ENCODE data around the gene KCNK6.

Gene KCNK6

GRCh38 chr19:38321646-38322196 lies 2.1 kb downstream of the KCNK6 start:
- Histone ChIP-seq H3K27me3 (ENCODE audit: insufficient read depth, low read length, poor library complexity) (peaks cover 14% of the 10 kb centered on the region), H4K20me1 (ENCODE audit: insufficient read depth, low read length) (no peaks in the 10 kb centered on the region), H3K9ac (ENCODE audit: low read depth, low read length) (no peak overlapping the region), H3K79me2 (ENCODE audit: insufficient read depth, low read length) (no peaks in the 10 kb centered on the region), H3K4me1 (ENCODE audit: insufficient read depth, low read length) (peaks cover 12% of the 10 kb centered on the region; the same call in 1 of the 2 replicates), H3K4me2 (ENCODE audit: insufficient read depth, low read length) (no peak overlapping the region), H3K9me3 (ENCODE audit: insufficient read depth, low read length, severe bottlenecking) (no peaks in the 10 kb centered on the region), H3K4me3 (ENCODE audit: low read depth in 1 of 2, low read length in 2 of 2) (no peak overlapping the region), H3K36me3 (ENCODE audit: insufficient read depth, low read length) (no peaks in the 10 kb centered on the region), H3K27ac (ENCODE audit: low read length) (no peak overlapping the region), H2AFZ (ENCODE audit: low read depth, low read length) (no peak overlapping the region)
- DNase-seq (no peak), ATAC-seq (ENCODE audit: insufficient read depth, low read depth) (no peak)
- TF ChIP-seq EZH2 (IDR thresholded peaks at IDR 0.05; ENCODE audit: borderline replicate concordance, low read depth, low read length, severe bottlenecking) = no peak
- no peak for TF ChIP-seq CTCF (IDR thresholded peaks at IDR 0.05; ENCODE audit: borderline replicate concordance, extremely low read depth, low read length, poor library complexity, severe bottlenecking)

- H3K9me3 ChIP-seq (ENCODE audit: insufficient read depth, low read length, severe bottlenecking) = no peaks in the 10 kb centered on the region
- DNase-seq = no peak
- no peaks in the 10 kb centered on the region for H4K20me1 ChIP-seq (ENCODE audit: insufficient read depth, low read length)
- H3K9ac ChIP-seq (ENCODE audit: low read depth, low read length) = no peak overlapping the region
- H2AFZ ChIP-seq (ENCODE audit: low read depth, low read length) = no peak overlapping the region
- H3K27ac ChIP-seq (ENCODE audit: low read length) = no peak overlapping the region
- peaks cover 9% of the 10 kb centered on the region; the same call in 1 of the 2 replicates for H3K4me1 ChIP-seq (ENCODE audit: insufficient read depth, low read length)
- H3K4me2 ChIP-seq (ENCODE audit: insufficient read depth, low read length) = no peak overlapping the region
- no peaks in the 10 kb centered on the region for H3K36me3 ChIP-seq (ENCODE audit: insufficient read depth, low read length)
- TF ChIP-seq EZH2 (IDR thresholded peaks at IDR 0.05; ENCODE audit: borderline replicate concordance, low read depth, low read length, severe bottlenecking) (no peak), CTCF (IDR thresholded peaks at IDR 0.05; ENCODE audit: borderline replicate concordance, extremely low read depth, low read length, poor library complexity, severe bottlenecking) (no peak)
- ATAC-seq (ENCODE audit: insufficient read depth, low read depth) = no peak
- no peaks in the 10 kb centered on the region for H3K79me2 ChIP-seq (ENCODE audit: insufficient read depth, low read length)
- H3K27me3 ChIP-seq (ENCODE audit: insufficient read depth, low read length, poor library complexity) = peaks cover 14% of the 10 kb centered on the region
- H3K4me3 ChIP-seq (ENCODE audit: low read depth in 1 of 2, low read length in 2 of 2) = no peak overlapping the region
Observed at GRCh38 chr19:38323291-38323690, 3.6 kb downstream of the KCNK6 start.

- H3K4me1 ChIP-seq (ENCODE audit: insufficient read depth, low read length) = peaks cover 9% of the 10 kb centered on the region; the same call in 1 of the 2 replicates
- H3K9me3 ChIP-seq (ENCODE audit: insufficient read depth, low read length, severe bottlenecking) = no peaks in the 10 kb centered on the region
- H3K4me3 ChIP-seq (ENCODE audit: low read depth in 1 of 2, low read length in 2 of 2) = no peak overlapping the region
- H4K20me1 ChIP-seq (ENCODE audit: insufficient read depth, low read length) = no peaks in the 10 kb centered on the region
- no peak for TF ChIP-seq EZH2 (IDR thresholded peaks at IDR 0.05; ENCODE audit: borderline replicate concordance, low read depth, low read length, severe bottlenecking)
- no peak for TF ChIP-seq CTCF (IDR thresholded peaks at IDR 0.05; ENCODE audit: borderline replicate concordance, extremely low read depth, low read length, poor library complexity, severe bottlenecking)
- H2AFZ ChIP-seq (ENCODE audit: low read depth, low read length) = no peak overlapping the region
- H3K27me3 ChIP-seq (ENCODE audit: insufficient read depth, low read length, poor library complexity) = peaks cover 9% of the 10 kb centered on the region
- no peak for ATAC-seq (ENCODE audit: insufficient read depth, low read depth)
- no peak overlapping the region for H3K4me2 ChIP-seq (ENCODE audit: insufficient read depth, low read length)
- no peak overlapping the region for H3K9ac ChIP-seq (ENCODE audit: low read depth, low read length)
- no peak for DNase-seq
- no peak overlapping the region for H3K27ac ChIP-seq (ENCODE audit: low read length)
- H3K79me2 ChIP-seq (ENCODE audit: insufficient read depth, low read length) = no peaks in the 10 kb centered on the region
- no peaks in the 10 kb centered on the region for H3K36me3 ChIP-seq (ENCODE audit: insufficient read depth, low read length)
Observed at GRCh38 chr19:38324431-38324830, 4.8 kb downstream of the KCNK6 start.
